ENCODE data around the gene ZNF541.

DNA sequence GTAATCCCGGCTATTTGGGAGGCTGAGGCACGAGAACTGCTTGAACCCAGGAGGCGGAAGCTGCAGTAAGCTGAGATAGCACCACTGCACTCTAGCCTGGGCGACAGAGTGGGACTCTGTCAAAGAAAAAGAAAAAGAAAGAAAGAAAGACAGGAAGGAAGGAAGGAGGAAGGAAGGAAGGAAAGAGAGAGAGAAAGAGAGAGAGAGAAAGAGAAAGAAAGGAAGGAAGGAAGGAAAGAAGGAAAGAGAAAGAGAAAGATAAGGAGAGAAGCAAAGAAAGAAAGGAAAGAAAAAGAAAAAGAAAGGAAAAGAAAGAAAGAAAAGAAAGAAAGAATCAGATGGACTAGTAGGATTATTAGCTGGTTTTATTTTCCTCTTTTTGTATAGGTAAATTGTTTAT lies 22.8 kb downstream of the ZNF541 start:
- TF ChIP-seq, protein P1, sequence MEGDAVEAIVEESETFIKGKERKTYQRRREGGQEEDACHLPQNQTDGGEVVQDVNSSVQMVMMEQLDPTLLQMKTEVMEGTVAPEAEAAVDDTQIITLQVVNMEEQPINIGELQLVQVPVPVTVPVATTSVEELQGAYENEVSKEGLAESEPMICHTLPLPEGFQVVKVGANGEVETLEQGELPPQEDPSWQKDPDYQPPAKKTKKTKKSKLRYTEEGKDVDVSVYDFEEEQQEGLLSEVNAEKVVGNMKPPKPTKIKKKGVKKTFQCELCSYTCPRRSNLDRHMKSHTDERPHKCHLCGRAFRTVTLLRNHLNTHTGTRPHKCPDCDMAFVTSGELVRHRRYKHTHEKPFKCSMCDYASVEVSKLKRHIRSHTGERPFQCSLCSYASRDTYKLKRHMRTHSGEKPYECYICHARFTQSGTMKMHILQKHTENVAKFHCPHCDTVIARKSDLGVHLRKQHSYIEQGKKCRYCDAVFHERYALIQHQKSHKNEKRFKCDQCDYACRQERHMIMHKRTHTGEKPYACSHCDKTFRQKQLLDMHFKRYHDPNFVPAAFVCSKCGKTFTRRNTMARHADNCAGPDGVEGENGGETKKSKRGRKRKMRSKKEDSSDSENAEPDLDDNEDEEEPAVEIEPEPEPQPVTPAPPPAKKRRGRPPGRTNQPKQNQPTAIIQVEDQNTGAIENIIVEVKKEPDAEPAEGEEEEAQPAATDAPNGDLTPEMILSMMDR (IDR thresholded peaks at IDR 0.05), result no peak
- no peak for TF ChIP-seq POLR2A (IDR thresholded peaks at IDR 0.05)
